Bronchial epithelial cell (primary cell): ENCODE data around the gene PDC. TPM values are rescaled to one million over a fixed set of nuclear protein-coding genes. Genes with fewer than 3 reads are reported as not detected.
A peak's percentile ranks its signal among the peaks of the same experiment; 100 is the strongest.

Experiments used
- DNase-seq: peaks from one replicate; pipeline ENCODE4 v3.0.0-alpha.2; 2010; ENCODE audit warnings: low read depth
- FAIRE-seq: peaks from 2 replicates; lab custom pipeline; 2011; peaks lifted over from hg19 to GRCh38; lab: Jason Lieb, UNC
- H3K27me3 ChIP-seq: 2 replicates; pipeline ENCODE4 v1.5.1; 2011; ENCODE audit warnings: low read length; ENCODE audit not compliant: control insufficient read depth, insufficient read depth
- H3K36me3 ChIP-seq: 2 replicates; pipeline ENCODE4 v1.5.1; 2011; ENCODE audit warnings: low read length; ENCODE audit not compliant: control insufficient read depth, insufficient read depth
- H3K4me3 ChIP-seq: 2 replicates; pipeline ENCODE4 v1.5.1; 2011; ENCODE audit warnings: mild to moderate bottlenecking, low read depth, low read length, control low read depth
- CTCF ChIP-seq: IDR thresholded peaks from 2 replicates; pipeline ENCODE4 v1.5.1; 2011; ENCODE audit warnings: mild to moderate bottlenecking, moderate library complexity, low read length, control low read depth, inconsistent platforms; ENCODE audit not compliant: insufficient read depth, severe bottlenecking
- total RNA-seq: library from RNA; depleted of rRNA; stranded (reverse); fragments of >200 nt; gene quantifications from 2 replicates; pipeline ENCODE4 v1.2.1, GENCODE V29; 2014

The PDC gene
- total RNA-seq, 1 donor from 2014 or later, result not detected

GRCh38 chr1:186491336-186491735 lies 30.4 kb upstream of the PDC start:
- TF ChIP-seq CTCF, result no peak
- FAIRE-seq (no peak), DNase-seq (no peak)
- Histone ChIP-seq H3K4me3 (no peak overlapping the region), H3K36me3 (no peaks in the 10 kb centered on the region), H3K27me3 (no peaks in the 10 kb centered on the region)

GRCh38 chr1:186487163-186487562 lies 26.2 kb upstream of the PDC start:
- FAIRE-seq, result no peak
- H3K4me3 ChIP-seq, result no peak overlapping the region
- TF ChIP-seq CTCF, result no peak
- DNase-seq, result peak; percentile 72
- H3K27me3 ChIP-seq, result no peaks in the 10 kb centered on the region
- H3K36me3 ChIP-seq, result no peaks in the 10 kb centered on the region

- H3K36me3 ChIP-seq, result no peaks in the 10 kb centered on the region
- FAIRE-seq, result no peak
- H3K27me3 ChIP-seq, result no peaks in the 10 kb centered on the region
- H3K4me3 ChIP-seq, result no peak overlapping the region
- TF ChIP-seq CTCF, result no peak
- DNase-seq, result no peak
Observed at GRCh38 chr1:186486061-186486460, 25.1 kb upstream of the PDC start.

GRCh38 chr1:186483561-186483960 lies 22.6 kb upstream of the PDC start:
- no peak for TF ChIP-seq CTCF
- FAIRE-seq, result no peak

GRCh38 chr1:186482661-186483255 lies 21.8 kb upstream of the PDC start:
- Histone ChIP-seq H3K4me3 (no peak overlapping the region), H3K36me3 (no peaks in the 10 kb centered on the region), H3K27me3 (no peaks in the 10 kb centered on the region)
- FAIRE-seq (no peak), DNase-seq (peak; percentile 81)
- TF ChIP-seq CTCF, result peak; percentile 86

More at GRCh38 chr1:186483561-186483960, 22.6 kb upstream of the PDC start:
- Histone ChIP-seq H3K36me3 (no peaks in the 10 kb centered on the region), H3K4me3 (no peak overlapping the region), H3K27me3 (no peaks in the 10 kb centered on the region)
- DNase-seq, result no peak
